ENCODE data around the gene DUSP3.

The DUSP3 gene

DNA sequence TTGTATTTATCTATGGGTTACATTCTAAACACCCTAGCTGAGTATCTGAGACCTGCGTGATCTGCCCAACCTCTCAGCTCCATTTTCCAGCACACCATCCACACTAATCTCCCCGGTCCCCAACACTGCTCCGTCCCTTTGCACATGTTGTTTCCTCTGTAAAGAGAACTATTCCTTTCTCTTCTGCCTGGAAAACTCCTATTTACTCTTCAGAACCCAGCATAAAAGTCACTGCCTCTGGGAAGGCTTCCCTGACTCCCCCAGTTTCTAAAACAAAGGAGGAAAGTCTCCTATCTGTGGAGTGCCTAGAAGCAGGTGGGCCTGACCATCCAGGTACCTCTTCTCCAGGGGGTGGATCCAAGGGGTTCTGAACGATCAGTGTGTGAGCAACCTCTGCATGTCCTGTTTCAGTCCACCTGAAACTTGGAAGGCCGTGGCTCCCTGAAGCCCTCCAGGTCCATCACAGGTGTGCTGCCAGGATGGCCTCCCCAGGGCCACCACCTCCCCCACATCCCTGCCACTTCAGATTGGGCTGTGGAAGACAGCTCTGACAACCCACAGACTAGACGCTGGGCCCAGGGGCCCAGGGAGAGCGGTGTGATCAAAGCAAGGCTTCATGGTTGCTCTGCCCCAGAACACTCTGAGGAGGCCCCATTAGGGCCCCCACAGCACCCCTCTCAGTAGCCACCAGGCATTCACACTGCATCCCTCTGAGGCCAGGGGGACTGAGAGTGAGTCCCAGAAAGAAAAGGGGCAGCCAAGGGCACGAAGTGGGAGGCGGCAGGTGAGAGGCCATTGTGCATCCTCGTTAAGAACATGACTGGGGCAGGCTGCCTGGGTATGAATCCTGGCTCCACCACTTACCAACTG lies 33.9 kb upstream of the DUSP3 start:
- no peak for TF ChIP-seq FOXM1 (IDR thresholded peaks at IDR 0.05; ENCODE audit: borderline replicate concordance, low read depth)
- TF ChIP-seq NFIC (IDR thresholded peaks at IDR 0.05): no peak
- TF ChIP-seq YY1 (IDR thresholded peaks at IDR 0.05; ENCODE audit: low read depth): no peak
- TF ChIP-seq, protein P1, sequence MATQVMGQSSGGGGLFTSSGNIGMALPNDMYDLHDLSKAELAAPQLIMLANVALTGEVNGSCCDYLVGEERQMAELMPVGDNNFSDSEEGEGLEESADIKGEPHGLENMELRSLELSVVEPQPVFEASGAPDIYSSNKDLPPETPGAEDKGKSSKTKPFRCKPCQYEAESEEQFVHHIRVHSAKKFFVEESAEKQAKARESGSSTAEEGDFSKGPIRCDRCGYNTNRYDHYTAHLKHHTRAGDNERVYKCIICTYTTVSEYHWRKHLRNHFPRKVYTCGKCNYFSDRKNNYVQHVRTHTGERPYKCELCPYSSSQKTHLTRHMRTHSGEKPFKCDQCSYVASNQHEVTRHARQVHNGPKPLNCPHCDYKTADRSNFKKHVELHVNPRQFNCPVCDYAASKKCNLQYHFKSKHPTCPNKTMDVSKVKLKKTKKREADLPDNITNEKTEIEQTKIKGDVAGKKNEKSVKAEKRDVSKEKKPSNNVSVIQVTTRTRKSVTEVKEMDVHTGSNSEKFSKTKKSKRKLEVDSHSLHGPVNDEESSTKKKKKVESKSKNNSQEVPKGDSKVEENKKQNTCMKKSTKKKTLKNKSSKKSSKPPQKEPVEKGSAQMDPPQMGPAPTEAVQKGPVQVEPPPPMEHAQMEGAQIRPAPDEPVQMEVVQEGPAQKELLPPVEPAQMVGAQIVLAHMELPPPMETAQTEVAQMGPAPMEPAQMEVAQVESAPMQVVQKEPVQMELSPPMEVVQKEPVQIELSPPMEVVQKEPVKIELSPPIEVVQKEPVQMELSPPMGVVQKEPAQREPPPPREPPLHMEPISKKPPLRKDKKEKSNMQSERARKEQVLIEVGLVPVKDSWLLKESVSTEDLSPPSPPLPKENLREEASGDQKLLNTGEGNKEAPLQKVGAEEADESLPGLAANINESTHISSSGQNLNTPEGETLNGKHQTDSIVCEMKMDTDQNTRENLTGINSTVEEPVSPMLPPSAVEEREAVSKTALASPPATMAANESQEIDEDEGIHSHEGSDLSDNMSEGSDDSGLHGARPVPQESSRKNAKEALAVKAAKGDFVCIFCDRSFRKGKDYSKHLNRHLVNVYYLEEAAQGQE (IDR thresholded peaks at IDR 0.05; ENCODE audit: low read depth): no peak
- TF ChIP-seq CREB1 (IDR thresholded peaks at IDR 0.05; ENCODE audit: low read depth): no peak
- no peak for TF ChIP-seq TEAD4 (IDR thresholded peaks at IDR 0.05)
- TF ChIP-seq EGR1 (IDR thresholded peaks at IDR 0.05): no peak
- TF ChIP-seq TCF12 (IDR thresholded peaks at IDR 0.05; ENCODE audit: low read depth): no peak
- TF ChIP-seq RAD21 (IDR thresholded peaks at IDR 0.05; ENCODE audit: low read depth): no peak
- TF ChIP-seq TAF1 (IDR thresholded peaks at IDR 0.05; ENCODE audit: low read depth): no peak
- TF ChIP-seq, protein P2, sequence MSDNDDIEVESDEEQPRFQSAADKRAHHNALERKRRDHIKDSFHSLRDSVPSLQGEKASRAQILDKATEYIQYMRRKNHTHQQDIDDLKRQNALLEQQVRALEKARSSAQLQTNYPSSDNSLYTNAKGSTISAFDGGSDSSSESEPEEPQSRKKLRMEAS (IDR thresholded peaks at IDR 0.05): no peak
- no peak for TF ChIP-seq EP300 (IDR thresholded peaks at IDR 0.05; ENCODE audit: borderline replicate concordance)
- TF ChIP-seq, protein P3, sequence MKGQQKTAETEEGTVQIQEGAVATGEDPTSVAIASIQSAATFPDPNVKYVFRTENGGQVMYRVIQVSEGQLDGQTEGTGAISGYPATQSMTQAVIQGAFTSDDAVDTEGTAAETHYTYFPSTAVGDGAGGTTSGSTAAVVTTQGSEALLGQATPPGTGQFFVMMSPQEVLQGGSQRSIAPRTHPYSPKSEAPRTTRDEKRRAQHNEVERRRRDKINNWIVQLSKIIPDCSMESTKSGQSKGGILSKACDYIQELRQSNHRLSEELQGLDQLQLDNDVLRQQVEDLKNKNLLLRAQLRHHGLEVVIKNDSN (IDR thresholded peaks at IDR 0.05): no peak

DNA sequence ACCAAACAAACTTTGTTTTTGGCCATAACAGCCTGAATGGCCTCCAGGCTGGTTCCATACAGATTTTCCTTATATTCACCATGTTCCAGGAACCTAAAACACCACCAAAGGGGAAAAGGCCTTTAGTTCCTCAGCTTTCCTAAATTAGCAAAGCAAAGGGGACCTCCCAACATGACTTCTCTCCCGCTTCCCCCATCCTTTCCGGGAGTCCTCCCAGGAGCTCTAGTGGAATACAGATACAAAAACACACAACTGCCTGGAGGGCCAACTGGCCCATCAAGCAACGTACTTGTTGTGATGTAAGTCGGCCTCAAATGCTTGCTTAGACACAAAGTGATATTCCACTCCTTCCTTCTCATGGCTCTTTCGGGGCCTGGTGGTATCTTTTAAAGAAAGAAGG lies 32.0 kb upstream of the DUSP3 start:
- TF ChIP-seq ZBTB7A (IDR thresholded peaks at IDR 0.05; ENCODE audit: low read depth) (no peak), TEAD4 (IDR thresholded peaks at IDR 0.05) (no peak), CREB1 (IDR thresholded peaks at IDR 0.05; ENCODE audit: low read depth) (no peak), EGR1 (IDR thresholded peaks at IDR 0.05) (no peak), FOXM1 (IDR thresholded peaks at IDR 0.05; ENCODE audit: borderline replicate concordance, low read depth) (no peak), RAD21 (IDR thresholded peaks at IDR 0.05; ENCODE audit: low read depth) (no peak), EP300 (IDR thresholded peaks at IDR 0.05; ENCODE audit: borderline replicate concordance) (no peak), TAF1 (IDR thresholded peaks at IDR 0.05; ENCODE audit: low read depth) (no peak), YY1 (IDR thresholded peaks at IDR 0.05; ENCODE audit: low read depth) (no peak), NFIC (IDR thresholded peaks at IDR 0.05) (no peak), TCF12 (IDR thresholded peaks at IDR 0.05; ENCODE audit: low read depth) (no peak), CEBPB (IDR thresholded peaks at IDR 0.05) (no peak)
- TF ChIP-seq, protein P2 (IDR thresholded peaks at IDR 0.05): no peak
- TF ChIP-seq, protein P3 (IDR thresholded peaks at IDR 0.05): no peak
- TF ChIP-seq, protein P1 (IDR thresholded peaks at IDR 0.05; ENCODE audit: low read depth): no peak

DNA sequence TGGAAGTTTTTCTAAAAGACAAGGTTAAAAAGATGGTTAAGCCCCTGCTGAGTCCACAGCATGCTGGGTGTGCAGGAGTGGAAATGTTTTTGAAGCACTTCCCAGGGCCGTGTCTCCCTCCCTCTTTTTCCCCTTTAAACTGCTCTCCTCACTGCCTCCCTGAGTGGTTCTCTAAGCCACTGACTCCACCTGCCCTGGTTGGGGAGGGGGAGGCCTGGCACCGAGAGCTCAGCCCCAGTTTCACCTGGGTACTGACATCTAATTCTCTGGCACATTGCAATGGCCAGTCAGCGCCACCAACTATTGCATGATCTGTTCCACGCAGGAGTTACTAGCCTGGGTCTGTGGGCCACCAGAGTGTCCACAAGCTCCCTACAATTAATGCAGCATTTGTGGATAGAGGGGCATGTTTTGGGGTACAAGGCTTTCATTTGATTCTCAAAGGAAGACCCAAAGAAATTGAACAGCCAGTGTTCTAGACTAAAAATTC lies 31.5 kb upstream of the DUSP3 start:
- TF ChIP-seq ZBTB7A (IDR thresholded peaks at IDR 0.05; ENCODE audit: low read depth): no peak
- TF ChIP-seq CREB1 (IDR thresholded peaks at IDR 0.05; ENCODE audit: low read depth): no peak
- TF ChIP-seq EP300 (IDR thresholded peaks at IDR 0.05; ENCODE audit: borderline replicate concordance): no peak
- TF ChIP-seq NFIC (IDR thresholded peaks at IDR 0.05): no peak
- no peak for TF ChIP-seq RAD21 (IDR thresholded peaks at IDR 0.05; ENCODE audit: low read depth)
- TF ChIP-seq EGR1 (IDR thresholded peaks at IDR 0.05): no peak
- no peak for TF ChIP-seq TCF12 (IDR thresholded peaks at IDR 0.05; ENCODE audit: low read depth)
- TF ChIP-seq, protein P2 (IDR thresholded peaks at IDR 0.05): no peak
- TF ChIP-seq FOXM1 (IDR thresholded peaks at IDR 0.05; ENCODE audit: borderline replicate concordance, low read depth): no peak
- no peak for TF ChIP-seq YY1 (IDR thresholded peaks at IDR 0.05; ENCODE audit: low read depth)
- TF ChIP-seq TEAD4 (IDR thresholded peaks at IDR 0.05): no peak
- no peak for TF ChIP-seq CEBPB (IDR thresholded peaks at IDR 0.05)
- TF ChIP-seq, protein P1 (IDR thresholded peaks at IDR 0.05; ENCODE audit: low read depth): no peak
- TF ChIP-seq TAF1 (IDR thresholded peaks at IDR 0.05; ENCODE audit: low read depth): no peak
- TF ChIP-seq, protein P3 (IDR thresholded peaks at IDR 0.05): no peak
